ENCODE results near the gene PPHLN1. TPM values are rescaled to one million over a fixed set of nuclear protein-coding genes. Genes with fewer than 3 reads are reported as not detected.

The PPHLN1 gene
- total RNA-seq, 6 experiments from 2014 or later = 15.8 to 33.0 (median 21.5) TPM

GRCh38 chr12:42308390-42308789 is 17.6 kb upstream of the PPHLN1 start:
- TF ChIP-seq, protein P1, sequence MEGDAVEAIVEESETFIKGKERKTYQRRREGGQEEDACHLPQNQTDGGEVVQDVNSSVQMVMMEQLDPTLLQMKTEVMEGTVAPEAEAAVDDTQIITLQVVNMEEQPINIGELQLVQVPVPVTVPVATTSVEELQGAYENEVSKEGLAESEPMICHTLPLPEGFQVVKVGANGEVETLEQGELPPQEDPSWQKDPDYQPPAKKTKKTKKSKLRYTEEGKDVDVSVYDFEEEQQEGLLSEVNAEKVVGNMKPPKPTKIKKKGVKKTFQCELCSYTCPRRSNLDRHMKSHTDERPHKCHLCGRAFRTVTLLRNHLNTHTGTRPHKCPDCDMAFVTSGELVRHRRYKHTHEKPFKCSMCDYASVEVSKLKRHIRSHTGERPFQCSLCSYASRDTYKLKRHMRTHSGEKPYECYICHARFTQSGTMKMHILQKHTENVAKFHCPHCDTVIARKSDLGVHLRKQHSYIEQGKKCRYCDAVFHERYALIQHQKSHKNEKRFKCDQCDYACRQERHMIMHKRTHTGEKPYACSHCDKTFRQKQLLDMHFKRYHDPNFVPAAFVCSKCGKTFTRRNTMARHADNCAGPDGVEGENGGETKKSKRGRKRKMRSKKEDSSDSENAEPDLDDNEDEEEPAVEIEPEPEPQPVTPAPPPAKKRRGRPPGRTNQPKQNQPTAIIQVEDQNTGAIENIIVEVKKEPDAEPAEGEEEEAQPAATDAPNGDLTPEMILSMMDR (IDR thresholded peaks at IDR 0.05) = no peak
- no peak for TF ChIP-seq POLR2A (IDR thresholded peaks at IDR 0.05)
- intact Hi-C loops (cut with DNase I) = no loop called here
- DNase-seq (no peak), ATAC-seq (no peak)
- Histone ChIP-seq H3K27ac (no peak overlapping the region), H3K27me3 (no peaks in the 10 kb centered on the region), H3K36me3 (peaks cover 0 to 15% (median 2%) of the 10 kb centered on the region in 4 donors), H3K4me3 (no peak overlapping the region), H3K4me1 (no peaks in the 10 kb centered on the region), H3K9me3 (no peaks in the 10 kb centered on the region)
- no CpG with 5 or more reads among the region's 2 CpGs for WGBS (ENCODE audit: insufficient coverage, low coverage, low lambda C conversion rate, missing lambda C conversion rate)

GRCh38 chr12:42309996-42310395 is 16.0 kb upstream of the PPHLN1 start:
- no peak overlapping the region for H3K4me3 ChIP-seq
- no peak for ATAC-seq
- no peaks in the 10 kb centered on the region for H3K4me1 ChIP-seq
- no peaks in the 10 kb centered on the region for H3K27me3 ChIP-seq
- H3K27ac ChIP-seq = no peak overlapping the region
- no peak for TF ChIP-seq POLR2A (IDR thresholded peaks at IDR 0.05)
- TF ChIP-seq, protein P1 (IDR thresholded peaks at IDR 0.05) = no peak
- 92% methylated on average over 6 of the region's 6 CpGs for WGBS (ENCODE audit: insufficient coverage, low coverage, low lambda C conversion rate, missing lambda C conversion rate)
- DNase-seq = no peak
- H3K9me3 ChIP-seq = no peaks in the 10 kb centered on the region
- peaks cover 0 to 22% (median 2%) of the 10 kb centered on the region in 4 donors for H3K36me3 ChIP-seq
- intact Hi-C loops (cut with DNase I) = no loop called here

GRCh38 chr12:42315108-42315507 is 10.9 kb upstream of the PPHLN1 start:
- Histone ChIP-seq H3K27me3 (no peaks in the 10 kb centered on the region), H3K36me3 (peaks cover 0 to 36% (median 2%) of the 10 kb centered on the region in 4 donors), H3K4me1 (no peaks in the 10 kb centered on the region), H3K4me3 (no peak overlapping the region), H3K27ac (no peak overlapping the region), H3K9me3 (no peaks in the 10 kb centered on the region)
- no peak for DNase-seq
- no peak for ATAC-seq
- TF ChIP-seq, protein P1 (IDR thresholded peaks at IDR 0.05) = no peak
- no peak for TF ChIP-seq POLR2A (IDR thresholded peaks at IDR 0.05)
- intact Hi-C loops (cut with DNase I) = no loop called here
- 85% methylated on average over 2 of the region's 2 CpGs for WGBS (ENCODE audit: insufficient coverage, low coverage, low lambda C conversion rate, missing lambda C conversion rate)

DNA sequence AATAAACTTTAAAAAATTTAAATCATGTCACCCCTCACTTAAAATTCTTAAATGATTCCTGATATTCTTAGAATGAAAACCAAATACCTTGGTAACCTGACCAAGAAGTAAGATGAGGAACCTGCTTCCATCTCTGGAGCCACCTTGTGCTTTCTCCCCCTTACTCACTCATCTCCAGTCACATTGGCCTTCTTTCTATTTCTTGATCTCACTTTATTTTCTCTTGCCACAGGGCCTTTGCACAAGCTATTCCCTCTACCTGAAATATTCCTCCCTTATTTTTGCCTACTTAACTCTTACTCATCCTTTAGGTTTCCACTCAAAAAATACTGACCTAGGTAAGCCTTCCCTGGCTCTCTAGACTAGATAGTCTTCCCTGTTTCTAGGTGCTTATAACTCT is 5.2 kb upstream of the PPHLN1 start:
- H3K27ac ChIP-seq = no peak overlapping the region
- ATAC-seq (no peak), DNase-seq (no peak)
- H3K9me3 ChIP-seq = no peaks in the 10 kb centered on the region
- no peak overlapping the region for H3K4me3 ChIP-seq
- peaks cover 0 to 5% (median 0%) of the 10 kb centered on the region in 4 donors for H3K4me1 ChIP-seq
- peaks cover 0 to 17% (median 0%) of the 10 kb centered on the region in 4 donors for H3K36me3 ChIP-seq
- H3K27me3 ChIP-seq = no peaks in the 10 kb centered on the region
- intact Hi-C loops (cut with DNase I) = no loop called here
- TF ChIP-seq, protein P1 (IDR thresholded peaks at IDR 0.05) = no peak
- no peak for TF ChIP-seq POLR2A (IDR thresholded peaks at IDR 0.05)

DNA sequence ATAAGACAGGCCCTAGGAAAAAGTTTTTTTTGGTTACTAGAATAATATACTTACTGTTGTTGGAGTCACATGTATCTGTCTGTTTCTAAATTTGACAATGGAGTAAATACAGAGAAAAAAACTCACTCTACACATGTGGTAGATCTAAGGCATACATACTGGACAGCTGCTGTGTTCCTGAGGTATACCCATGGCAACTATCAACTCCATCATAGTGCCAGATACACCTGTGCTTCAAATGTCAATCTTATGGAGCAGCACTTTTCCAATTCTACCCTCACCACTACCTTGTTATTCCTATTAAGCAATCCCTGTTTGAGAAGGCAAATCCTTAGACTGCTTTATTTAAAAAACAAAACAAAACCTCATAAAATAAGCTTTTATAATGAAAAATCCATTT is 3.4 kb upstream of the PPHLN1 start:
- Histone ChIP-seq H3K9me3 (no peaks in the 10 kb centered on the region), H3K27ac (no peak overlapping the region), H3K4me3 (no peak overlapping the region), H3K4me1 (peaks cover 0 to 16% (median 0%) of the 10 kb centered on the region in 4 donors), H3K27me3 (no peaks in the 10 kb centered on the region), H3K36me3 (peaks cover 0 to 11% (median 0%) of the 10 kb centered on the region in 4 donors)
- ATAC-seq (no peak), DNase-seq (no peak)
- intact Hi-C loops (cut with DNase I) = no loop called here
- TF ChIP-seq POLR2A (IDR thresholded peaks at IDR 0.05) = no peak
- TF ChIP-seq, protein P1 (IDR thresholded peaks at IDR 0.05) = no peak
